ENCODE data around the gene CLEC4G. TPM values are rescaled to one million over a fixed set of nuclear protein-coding genes. Genes with fewer than 3 reads are reported as not detected.

The CLEC4G gene
- polyA plus RNA-seq, 2 of the 4 experiments (the other 2 are of a cell fraction): not detected

- WGBS (ENCODE audit: missing lambda C conversion rate): 74% methylated on average over 22 of the region's 39 CpGs
- no peak for TF ChIP-seq CBX8 (IDR thresholded peaks at IDR 0.05)
- Histone ChIP-seq H3K4me1 (no peaks in the 10 kb centered on the region), H3K4me2 (no peak overlapping the region), H3K27ac (no peak overlapping the region), H3K9me3 (no peaks in the 10 kb centered on the region), H3K4me3 (no peak overlapping the region)
- FAIRE-seq (no peak), DNase-seq (ENCODE audit: low read depth in 1 of 2, low spot score in 1 of 2) (no peak), ATAC-seq (no peak)
- ChIA-PET CTCF (no interaction called here), POLR2A (no interaction called here)
Measured at GRCh38 chr19:7731218-7731595, 703 bp downstream of the CLEC4G start.

DNA sequence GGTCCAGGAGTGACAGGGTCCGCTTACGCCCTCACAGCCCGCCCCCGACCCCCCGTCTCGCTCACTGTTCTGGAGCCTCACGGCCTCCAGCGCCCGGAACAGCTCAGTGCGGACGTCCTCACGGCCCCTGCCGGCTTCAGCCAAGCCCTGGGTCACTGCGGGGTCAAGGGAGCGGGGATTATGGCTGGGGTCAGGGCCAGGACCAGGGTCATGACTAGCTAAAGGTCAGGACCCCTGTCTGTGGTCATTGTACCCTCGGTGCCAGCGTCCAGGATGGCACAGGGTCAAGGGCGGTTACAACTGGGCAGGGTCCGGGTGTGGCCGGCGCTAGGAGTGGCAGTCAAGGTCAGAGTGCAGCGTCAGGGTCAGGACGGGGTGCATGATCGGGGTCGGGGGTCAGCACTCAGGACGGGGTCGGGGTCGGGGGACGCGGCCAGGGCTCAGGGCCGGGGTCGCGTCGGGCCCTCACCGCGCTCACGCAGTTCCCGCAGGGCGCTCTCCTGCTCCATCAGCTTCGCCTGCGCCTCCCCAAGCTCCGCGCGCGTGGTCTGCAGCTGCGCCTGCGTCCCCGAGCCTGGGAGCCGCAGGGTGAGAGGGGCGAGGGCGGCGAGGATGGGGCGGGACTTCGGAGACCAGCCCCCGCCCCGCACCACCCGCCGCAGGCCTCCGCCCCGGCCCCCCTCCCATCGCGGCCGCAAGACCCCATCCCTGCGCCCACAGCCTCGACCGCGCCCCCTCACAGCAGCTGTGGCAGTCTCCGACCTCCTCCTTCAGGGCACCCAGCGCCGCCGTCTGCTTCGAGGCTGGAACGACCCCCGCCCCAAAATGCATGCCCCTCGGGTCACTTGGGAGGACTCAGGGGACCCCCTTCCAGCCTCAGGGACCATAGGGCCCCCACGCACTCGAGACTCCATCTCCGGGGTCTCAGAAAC is 1.4 kb downstream of the CLEC4G start:
- ChIA-PET CTCF (no interaction called here), POLR2A (no interaction called here)
- ATAC-seq: no peak
- Histone ChIP-seq H3K4me2 (no peak overlapping the region), H3K4me1 (no peaks in the 10 kb centered on the region), H3K9me3 (no peaks in the 10 kb centered on the region), H3K4me3 (no peak overlapping the region), H3K27ac (no peak overlapping the region)
- WGBS (ENCODE audit: missing lambda C conversion rate): 23% methylated on average over 5 of the region's 78 CpGs
- no peak for DNase-seq (ENCODE audit: low read depth in 1 of 2, low spot score in 1 of 2)
- FAIRE-seq: no peak
- no peak for TF ChIP-seq ZSCAN20 (CRISPR knock-in tag; IDR thresholded peaks at IDR 0.05)
- TF ChIP-seq POLR2AphosphoS2 (conservative IDR thresholded peaks at IDR 0.05; ENCODE audit: low read length): no peak
- TF ChIP-seq HDAC2 (IDR thresholded peaks at IDR 0.05): no peak
- TF ChIP-seq JUN (IDR thresholded peaks at IDR 0.05): no peak
- TF ChIP-seq HMGXB4 (CRISPR knock-in tag; IDR thresholded peaks at IDR 0.05; ENCODE audit: borderline replicate concordance): no peak
- no peak for TF ChIP-seq HOXB13 (CRISPR knock-in tag; IDR thresholded peaks at IDR 0.05; ENCODE audit: low read depth)

DNA sequence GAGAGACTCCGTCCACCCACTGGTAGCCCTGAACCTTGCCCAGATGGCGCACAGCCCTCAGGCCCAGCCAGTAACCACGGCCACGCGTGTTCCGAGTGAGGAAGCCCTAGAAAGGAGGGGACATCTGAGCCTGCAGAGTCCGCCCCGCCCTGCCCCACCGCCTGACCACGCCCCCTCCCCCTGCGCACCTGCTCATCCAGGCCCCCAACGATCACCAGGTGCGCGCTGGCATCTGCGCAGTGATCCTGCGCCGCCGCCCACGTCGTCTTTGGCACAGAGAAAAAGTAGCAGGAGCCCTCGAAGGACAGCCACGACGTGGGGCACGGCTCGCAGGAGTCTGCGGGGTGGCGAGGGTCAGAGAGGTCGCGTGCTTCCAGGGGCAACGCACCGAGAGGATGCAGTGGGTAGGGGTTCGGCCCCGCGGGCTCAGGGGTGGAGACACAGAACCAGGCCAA is 2.1 kb downstream of the CLEC4G start:
- no peak for TF ChIP-seq KDM1A (IDR thresholded peaks at IDR 0.05; ENCODE audit: low read depth)
- no peak for TF ChIP-seq E2F6 (IDR thresholded peaks at IDR 0.05; ENCODE audit: borderline replicate concordance, low read depth)
- no peak for TF ChIP-seq FOXS1 (CRISPR knock-in tag; IDR thresholded peaks at IDR 0.05)
- TF ChIP-seq MAZ (IDR thresholded peaks at IDR 0.05; ENCODE audit: borderline replicate concordance, low read depth, low read length): no peak
- no peak for TF ChIP-seq NR3C1 (IDR thresholded peaks at IDR 0.05)
- TF ChIP-seq CHD4 (IDR thresholded peaks at IDR 0.05; ENCODE audit: borderline replicate concordance): no peak
- no peak for TF ChIP-seq ATOH8 (CRISPR knock-in tag; IDR thresholded peaks at IDR 0.05; ENCODE audit: low read depth)
- no peak for TF ChIP-seq HMGXB4 (CRISPR knock-in tag; IDR thresholded peaks at IDR 0.05; ENCODE audit: borderline replicate concordance)
- no peak for TF ChIP-seq NPAS2 (CRISPR knock-in tag; IDR thresholded peaks at IDR 0.05; ENCODE audit: borderline replicate concordance)
- no peak for TF ChIP-seq JUNB (IDR thresholded peaks at IDR 0.05)
- no peak for TF ChIP-seq MAX (IDR thresholded peaks at IDR 0.05)
- no peak for TF ChIP-seq REST (IDR thresholded peaks at IDR 0.05)
- no peak for TF ChIP-seq RAD21 (conservative IDR thresholded peaks at IDR 0.05 in 1 of 2, IDR thresholded peaks at IDR 0.05 in 1 of 2)
- TF ChIP-seq, protein P1, sequence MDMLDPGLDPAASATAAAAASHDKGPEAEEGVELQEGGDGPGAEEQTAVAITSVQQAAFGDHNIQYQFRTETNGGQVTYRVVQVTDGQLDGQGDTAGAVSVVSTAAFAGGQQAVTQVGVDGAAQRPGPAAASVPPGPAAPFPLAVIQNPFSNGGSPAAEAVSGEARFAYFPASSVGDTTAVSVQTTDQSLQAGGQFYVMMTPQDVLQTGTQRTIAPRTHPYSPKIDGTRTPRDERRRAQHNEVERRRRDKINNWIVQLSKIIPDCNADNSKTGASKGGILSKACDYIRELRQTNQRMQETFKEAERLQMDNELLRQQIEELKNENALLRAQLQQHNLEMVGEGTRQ (IDR thresholded peaks at IDR 0.05): no peak
- TF ChIP-seq, protein P2, sequence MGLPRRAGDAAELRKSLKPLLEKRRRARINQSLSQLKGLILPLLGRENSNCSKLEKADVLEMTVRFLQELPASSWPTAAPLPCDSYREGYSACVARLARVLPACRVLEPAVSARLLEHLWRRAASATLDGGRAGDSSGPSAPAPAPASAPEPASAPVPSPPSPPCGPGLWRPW (IDR thresholded peaks at IDR 0.05): no peak
- TF ChIP-seq RCOR1 (IDR thresholded peaks at IDR 0.05; ENCODE audit: low read depth, low read length): no peak
- ATAC-seq (no peak), FAIRE-seq (no peak), DNase-seq (ENCODE audit: low read depth in 1 of 2, low spot score in 1 of 2) (no peak)
- ChIA-PET CTCF (no interaction called here), POLR2A (no interaction called here)
- H3K4me3 ChIP-seq: no peak overlapping the region
- no peak overlapping the region for H3K27ac ChIP-seq
- H3K4me1 ChIP-seq: no peaks in the 10 kb centered on the region
- no peak overlapping the region for H3K4me2 ChIP-seq
- no peaks in the 10 kb centered on the region for H3K9me3 ChIP-seq
- 13% methylated on average over 9 of the region's 34 CpGs for WGBS (ENCODE audit: missing lambda C conversion rate)
